CD4-positive, alpha-beta T cell treated with Interleukin-6 at 100 ng/mL for 8 hours (primary cell): ENCODE results near the gene MCF2L.

Source experiments
- DNase-seq: peaks from one replicate; pipeline ENCODE4 v3.0.0-alpha.2; 2020; ENCODE audit warnings: mixed read lengths, low spot score

Gene MCF2L

GRCh38 chr13:112982281-112983041 is 13.4 kb downstream of the MCF2L start:
- DNase-seq, result no peak

DNA sequence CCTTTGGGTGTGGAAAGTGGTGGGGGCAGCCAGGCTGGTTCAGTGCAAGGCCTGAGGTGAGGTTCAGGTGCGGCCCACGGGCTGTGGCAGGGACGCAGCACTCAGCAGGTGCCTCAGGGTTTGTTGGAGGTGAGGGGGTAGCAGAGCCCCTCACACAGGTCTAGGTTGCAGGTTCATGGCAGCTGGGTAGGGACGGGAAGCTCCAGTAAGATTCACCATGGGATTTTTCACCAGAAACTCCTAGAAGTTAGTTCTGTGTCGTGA is 14.0 kb downstream of the MCF2L start:
- DNase-seq, result no peak

DNA sequence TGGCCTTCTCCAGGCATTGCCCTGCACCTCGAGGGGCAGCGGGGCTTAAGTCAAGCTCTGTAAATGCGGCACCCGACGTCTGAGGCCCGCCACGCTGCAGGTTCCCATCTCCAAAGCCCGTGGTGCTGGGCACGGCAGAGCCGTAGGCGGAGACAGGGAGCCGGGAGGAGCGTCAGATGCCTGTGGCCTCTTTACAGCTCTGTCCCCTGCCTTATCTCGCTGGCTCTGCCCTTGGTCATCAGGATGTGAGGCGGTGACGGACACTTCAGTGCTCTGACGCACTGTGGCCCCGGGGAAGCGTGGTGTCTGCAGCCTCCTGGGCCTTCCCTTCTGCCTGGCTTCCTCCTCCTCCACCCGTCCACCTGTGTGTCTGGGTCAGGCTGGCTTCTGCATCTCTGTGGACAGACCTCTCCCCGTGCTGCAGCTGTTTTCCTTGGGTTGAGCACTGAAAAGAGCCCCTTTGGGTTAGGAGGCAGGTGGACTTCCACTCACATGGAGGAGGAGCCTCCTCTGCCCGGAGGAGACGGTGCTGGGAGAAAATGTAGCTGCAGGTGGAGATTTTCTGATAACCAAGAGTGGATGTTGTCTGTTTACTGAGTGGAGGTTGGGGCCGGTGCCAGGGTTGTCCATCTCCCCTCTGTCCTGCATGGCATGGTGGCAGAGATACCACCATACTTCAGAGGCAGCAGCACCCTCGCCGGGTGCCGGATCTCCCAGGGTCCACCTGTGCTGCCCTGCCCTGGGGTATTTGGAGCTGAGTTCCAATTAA is 14.6 kb downstream of the MCF2L start:
- DNase-seq, result no peak

- no peak for DNase-seq
Measured at GRCh38 chr13:112984501-112984900, 15.5 kb downstream of the MCF2L start.

DNA sequence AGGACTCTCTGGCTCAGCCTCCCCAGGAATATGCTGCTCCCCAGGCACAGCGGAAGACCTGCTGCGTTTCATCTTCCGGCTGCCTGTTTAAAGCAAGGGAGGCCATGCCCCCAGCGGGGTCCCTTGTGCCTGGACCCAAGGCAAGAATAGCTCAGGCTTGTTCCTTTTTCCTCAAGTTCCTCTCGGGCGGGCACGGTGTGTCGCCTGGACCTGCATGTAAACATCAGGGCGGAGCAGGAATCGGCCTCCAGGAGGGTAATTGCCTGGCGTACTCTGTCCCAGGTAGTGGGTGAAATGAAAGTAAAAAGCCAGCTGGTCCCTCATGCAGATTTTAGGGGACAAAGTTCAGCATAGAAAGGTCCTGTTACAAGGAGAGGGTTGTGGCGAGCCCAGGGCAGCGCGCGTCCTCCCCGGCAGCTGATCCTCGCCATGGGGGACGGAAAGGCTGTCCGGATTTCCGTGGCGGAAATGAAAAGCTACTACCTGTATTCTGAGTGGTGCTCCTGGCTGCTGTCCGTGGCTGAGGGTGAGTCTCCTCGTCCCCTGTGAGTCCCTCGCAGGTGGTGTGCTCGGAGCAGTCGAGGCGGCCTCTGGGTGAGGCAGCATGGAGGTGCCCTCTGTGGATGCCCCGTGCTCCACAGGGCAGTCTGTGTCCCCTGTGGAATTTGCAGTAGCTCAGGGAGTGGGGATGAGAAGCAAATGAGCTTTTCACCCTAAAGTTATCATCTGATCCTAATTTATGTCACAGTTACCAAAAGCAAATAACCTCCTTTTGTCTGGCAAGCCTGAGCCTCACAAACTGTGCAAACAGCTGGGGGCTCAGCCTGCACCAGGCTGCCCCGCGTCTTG is 16.2 kb downstream of the MCF2L start:
- no peak for DNase-seq

DNA sequence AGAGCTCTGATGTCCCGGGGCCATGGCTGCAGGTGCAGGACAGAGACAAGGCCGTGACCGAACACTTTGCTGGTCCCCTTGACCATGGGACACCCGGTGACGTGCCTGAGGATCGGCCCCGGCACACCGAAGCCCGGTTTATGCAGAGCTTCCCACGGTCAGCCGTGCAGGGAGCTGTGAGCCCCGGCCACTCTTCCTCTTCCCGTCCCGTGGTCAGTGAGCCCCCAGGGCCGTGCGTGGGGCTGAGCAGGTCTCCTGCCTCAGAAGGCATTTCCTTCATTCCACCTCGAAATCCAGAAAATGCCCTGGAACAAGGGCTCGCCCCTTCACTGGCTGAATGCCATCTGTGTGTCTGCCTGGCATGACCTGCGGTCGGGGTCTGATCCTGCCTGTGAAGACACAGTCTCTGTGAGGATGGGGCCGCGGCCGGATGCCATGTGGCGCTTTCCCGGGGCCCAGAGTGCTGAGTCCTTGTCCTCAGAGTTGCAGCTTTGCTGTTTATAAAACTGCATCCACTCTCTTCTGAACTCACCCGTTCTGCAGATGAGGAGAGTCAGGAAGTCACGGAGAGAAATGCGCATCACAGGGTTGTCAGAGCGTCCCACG is 16.9 kb downstream of the MCF2L start:
- no peak for DNase-seq

GRCh38 chr13:112986470-112986869 is 17.5 kb downstream of the MCF2L start:
- no peak for DNase-seq

GRCh38 chr13:112986946-112987681 is 18.1 kb downstream of the MCF2L start:
- DNase-seq, result no peak

GRCh38 chr13:112987682-112988024 is 18.6 kb downstream of the MCF2L start:
- no peak for DNase-seq

GRCh38 chr13:112990783-112991182 is 21.8 kb downstream of the MCF2L start:
- no peak for DNase-seq

DNA sequence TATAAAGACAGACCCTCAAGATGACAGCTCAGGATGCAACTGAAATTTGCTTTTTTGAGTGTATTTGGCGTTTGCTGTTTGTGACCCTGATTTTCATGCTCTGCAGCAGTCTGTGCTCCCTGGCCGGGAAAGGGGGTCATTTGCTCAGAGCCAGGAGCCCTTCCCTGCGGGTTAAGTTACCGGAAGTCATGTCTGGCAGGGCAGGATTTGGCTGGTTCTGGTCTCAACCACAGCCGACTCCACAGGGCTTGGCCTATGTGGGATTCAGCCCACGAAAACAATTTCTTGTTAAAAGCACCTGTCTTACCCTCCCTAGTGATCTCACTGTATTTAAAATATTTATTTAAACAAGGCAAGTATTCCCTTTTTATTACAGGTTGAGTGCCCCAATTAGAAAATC is 22.6 kb downstream of the MCF2L start:
- DNase-seq, result no peak

GRCh38 chr13:112992931-112993680 is 24.1 kb downstream of the MCF2L start:
- DNase-seq, result no peak

DNA sequence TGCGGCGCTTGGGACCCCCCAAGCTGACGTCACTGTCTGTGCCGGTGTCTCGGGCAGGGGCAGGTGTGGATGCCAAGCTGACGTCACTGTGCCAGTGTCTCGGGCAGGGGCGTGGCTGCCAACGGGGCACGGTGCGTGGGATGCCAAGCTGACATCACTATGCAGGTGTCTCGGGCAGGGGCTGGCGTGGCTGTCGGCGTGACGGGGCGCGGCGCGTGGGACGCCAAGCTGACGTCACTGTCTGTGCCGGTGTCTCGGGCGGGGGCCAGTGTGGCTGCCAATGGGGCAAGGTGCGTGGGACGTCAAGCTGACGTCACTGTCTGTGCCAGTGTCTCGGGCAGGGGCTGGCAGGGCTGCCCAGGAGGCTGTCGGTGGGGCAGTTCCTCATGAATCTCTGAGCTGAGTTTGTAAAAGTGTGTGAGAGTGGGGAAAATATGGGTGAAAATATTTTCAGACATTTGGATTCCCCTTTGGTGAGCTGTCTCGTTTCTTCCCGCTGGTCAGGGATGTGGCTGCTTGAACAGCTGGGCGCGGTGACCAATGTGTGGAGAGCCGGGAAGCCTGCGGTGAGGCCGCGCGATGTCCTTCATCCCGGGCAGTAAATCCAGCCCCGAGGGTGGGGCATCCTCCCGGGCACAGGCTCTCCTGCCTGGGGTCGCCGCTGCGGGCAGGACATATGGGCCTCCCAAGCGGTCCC is 25.2 kb downstream of the MCF2L start:
- DNase-seq, result no peak

GRCh38 chr13:112994781-112995355 is 25.9 kb downstream of the MCF2L start:
- DNase-seq, result no peak

DNA sequence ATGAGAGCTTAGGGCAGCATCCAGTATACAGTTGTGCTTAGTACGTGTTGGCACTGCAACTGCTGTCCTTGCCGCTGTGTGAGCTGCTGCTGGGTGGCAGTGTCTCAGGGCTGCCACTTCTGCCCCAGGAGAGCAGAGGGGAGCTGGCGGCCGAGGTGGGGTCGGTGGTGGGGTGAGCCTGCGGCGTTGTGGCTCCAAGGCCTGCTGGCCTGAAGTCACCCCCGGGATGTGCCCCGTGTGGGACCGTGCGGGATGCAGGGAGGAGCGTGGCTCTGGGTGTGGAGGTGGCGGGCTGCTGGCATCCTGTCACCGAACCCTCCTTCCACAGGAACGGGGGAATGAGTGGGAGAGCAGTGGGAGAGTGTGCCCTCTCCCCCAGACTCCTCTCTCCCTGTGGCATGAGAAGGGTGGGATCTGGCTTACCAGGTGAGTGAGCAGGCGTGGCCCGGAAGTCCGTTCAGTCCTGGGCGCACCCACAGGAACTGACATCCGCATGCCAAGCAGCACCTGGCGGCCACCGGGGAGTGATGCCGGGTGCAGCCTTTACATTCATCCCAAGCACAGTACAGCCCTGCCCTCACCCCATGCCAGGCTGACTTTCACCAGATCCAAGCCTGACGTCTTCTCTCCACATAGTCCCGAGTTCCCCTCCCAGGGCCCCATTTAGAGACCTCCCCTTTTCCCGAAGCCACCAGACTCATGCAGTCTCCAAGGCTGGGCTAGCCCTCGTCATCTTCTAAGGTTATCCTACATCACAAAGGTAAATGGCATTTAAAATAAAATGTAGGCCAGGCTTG is 26.6 kb downstream of the MCF2L start:
- no peak for DNase-seq

DNA sequence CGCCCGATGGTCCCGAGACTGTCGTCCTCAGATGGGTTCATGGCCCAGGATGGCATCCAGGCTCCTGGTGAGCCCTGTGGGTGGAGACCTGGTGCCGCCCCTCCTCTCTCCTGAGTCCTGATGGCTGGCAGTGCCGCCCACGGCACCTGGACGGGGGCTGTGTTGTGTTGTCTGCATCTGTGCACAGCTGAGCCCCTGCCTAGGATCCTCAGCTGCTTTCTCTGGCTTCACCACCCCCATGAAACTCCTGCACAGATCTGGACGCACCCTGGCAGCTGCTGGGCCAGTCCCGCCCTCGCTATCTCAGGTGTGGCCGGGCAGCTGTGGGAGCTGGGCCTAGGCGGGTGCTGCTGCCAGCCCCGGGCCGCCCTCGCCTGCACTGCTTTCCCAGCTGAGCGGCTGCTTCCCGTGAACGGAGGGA is 27.7 kb downstream of the MCF2L start:
- DNase-seq, result no peak

DNA sequence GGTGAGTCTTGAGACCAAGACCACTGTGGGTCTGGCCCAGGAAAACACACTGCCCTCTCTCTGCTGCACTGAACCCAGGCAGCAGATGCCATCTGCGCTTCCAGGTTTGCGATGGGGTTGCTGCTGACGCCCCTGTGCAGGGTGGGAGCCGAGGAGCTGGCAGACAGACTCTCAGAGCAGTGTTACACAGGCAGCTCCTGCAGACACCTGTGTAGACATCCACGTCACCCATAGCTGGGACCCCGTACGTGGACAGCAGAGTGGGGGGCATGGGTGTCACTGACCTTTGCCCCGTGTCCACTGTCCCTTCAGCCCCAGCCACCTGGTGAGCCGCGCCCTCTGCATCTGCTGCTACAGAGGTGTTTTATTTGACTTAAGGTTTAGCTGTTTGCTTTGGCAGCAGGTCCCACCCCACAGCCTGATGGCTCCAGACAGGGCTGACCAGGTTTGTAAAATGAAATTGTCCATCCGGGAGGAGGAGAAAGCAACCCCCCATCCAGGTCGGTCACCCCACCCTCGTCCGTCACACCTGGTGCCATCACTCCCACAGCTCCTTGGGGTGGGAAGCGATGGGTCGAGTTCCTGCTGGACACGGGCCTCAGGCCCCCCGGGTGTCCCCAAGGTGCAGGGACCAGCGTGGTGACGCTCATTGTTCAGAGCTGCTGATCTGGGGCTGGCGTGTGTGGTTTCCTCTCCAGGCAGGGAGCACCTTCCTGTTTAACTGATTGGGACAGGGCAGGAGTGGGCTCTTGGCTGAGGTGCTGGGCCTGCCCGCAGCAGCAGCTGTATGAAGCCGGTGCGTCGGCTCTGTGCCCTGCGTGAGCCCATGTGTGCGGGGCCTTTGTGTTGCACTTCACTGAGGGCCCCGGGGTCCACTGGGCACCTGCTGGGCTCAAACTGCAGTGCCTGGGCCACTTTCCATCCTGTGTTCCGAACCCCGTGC is 28.4 kb downstream of the MCF2L start:
- no peak for DNase-seq
